Colonic mucosa (tissue), 4 donors: Measurements from ENCODE around the gene ADSS1. TPM values are rescaled to one million over a fixed set of nuclear protein-coding genes. Genes with fewer than 3 reads are reported as not detected.

Source experiments
- DNase-seq: peaks from one replicate; pipeline ENCODE4 v3.0.0-alpha.2; 2020
- H3K27ac ChIP-seq: fragments of 200-600 bp; one replicate; pipeline ENCODE4 v1.8.0; 2021
- H3K27me3 ChIP-seq: fragments of 200-600 bp; one replicate; pipeline ENCODE4 v1.8.0; 2021
- H3K36me3 ChIP-seq: fragments of 200-600 bp; one replicate; pipeline ENCODE4 v1.8.0; 2021
- H3K4me1 ChIP-seq: fragments of 200-600 bp; one replicate; pipeline ENCODE4 v1.8.0; 2021; ENCODE audit warnings: mild to moderate bottlenecking
- H3K4me3 ChIP-seq: fragments of 200-600 bp; one replicate; pipeline ENCODE4 v1.8.0; 2021
- H3K9ac ChIP-seq, 2 donors: one replicate each; pipeline ENCODE4 v1.7.0; 2013; ENCODE audit warnings: control low read depth in 2 of 2, low read depth in 2 of 2, low read length in 2 of 2
- H3K9me3 ChIP-seq: fragments of 200-600 bp; one replicate; pipeline ENCODE4 v1.8.0; 2021
- intact Hi-C: fragments of 100-400 bp; cut with DNase I; formaldehyde crosslinking; loops from one replicate; pipeline ENCODE4 v1.14.1; 2022
- total RNA-seq, 2 donors: library from RNA; stranded (reverse); fragmentation: NEBNext Ultra II Directional in 1 of 2; extraction: Animal tissue kit (Norgen Biotek cat#: 25700) in 1 of 2; gene quantifications; one replicate each; pipeline ENCODE4 v1.2.1, GENCODE V29; 2021
- TF ChIP-seq, protein P1 (sequence below): fragments of 200-600 bp; IDR thresholded peaks from one replicate; pipeline ENCODE4 v1.8.0; 2022; ENCODE audit warnings: antibody characterized with exemption, mild to moderate bottlenecking
- donor health status: healthy.
- donor health status: DM: no; HTN: no; CAD: no.
- donor health status: DM: no; HTN: no; CAD: no.

The ADSS1 gene
- total RNA-seq, 2 donors from 2014 or later, result 3.5 to 4.0 TPM

DNA sequence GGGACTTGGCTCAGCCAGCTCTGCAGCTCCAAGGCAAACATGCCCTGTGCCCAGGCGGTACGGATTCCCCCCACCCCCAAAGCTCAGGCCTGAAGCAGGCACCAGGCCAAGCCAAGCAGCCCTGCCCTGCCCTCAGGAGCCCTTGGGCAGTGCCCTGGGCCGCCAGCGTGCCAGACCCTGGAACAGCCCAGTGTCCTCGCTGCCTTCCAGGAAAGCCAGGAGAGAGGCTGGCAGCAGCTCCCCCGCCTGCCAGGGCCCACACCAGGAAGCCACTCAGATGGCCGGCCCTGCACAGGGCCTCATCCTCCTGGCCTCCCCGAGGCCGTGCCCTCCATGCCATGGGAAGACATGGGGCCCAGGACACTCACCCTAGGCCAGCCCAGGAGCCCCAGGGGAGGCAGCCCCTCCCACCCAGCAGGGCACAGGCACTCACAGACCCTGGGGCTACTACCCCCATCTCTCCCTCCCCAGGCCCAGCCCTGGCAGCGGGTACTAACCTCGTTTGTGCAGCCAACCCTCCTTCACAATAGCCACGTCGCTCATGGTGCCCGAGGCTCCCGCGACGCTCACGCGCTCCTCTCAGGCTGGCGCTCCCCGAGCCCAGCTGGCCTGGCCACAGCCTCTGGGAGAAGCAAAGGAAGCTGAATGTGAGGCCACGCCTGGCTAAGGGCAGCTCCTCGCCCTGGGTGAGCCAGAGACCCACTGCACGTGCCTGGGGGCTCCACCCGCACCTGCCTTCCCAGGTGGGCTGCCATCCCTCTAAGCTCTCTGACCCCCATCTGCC is 68.3 kb downstream of the ADSS1 start:
- TF ChIP-seq, protein P1, sequence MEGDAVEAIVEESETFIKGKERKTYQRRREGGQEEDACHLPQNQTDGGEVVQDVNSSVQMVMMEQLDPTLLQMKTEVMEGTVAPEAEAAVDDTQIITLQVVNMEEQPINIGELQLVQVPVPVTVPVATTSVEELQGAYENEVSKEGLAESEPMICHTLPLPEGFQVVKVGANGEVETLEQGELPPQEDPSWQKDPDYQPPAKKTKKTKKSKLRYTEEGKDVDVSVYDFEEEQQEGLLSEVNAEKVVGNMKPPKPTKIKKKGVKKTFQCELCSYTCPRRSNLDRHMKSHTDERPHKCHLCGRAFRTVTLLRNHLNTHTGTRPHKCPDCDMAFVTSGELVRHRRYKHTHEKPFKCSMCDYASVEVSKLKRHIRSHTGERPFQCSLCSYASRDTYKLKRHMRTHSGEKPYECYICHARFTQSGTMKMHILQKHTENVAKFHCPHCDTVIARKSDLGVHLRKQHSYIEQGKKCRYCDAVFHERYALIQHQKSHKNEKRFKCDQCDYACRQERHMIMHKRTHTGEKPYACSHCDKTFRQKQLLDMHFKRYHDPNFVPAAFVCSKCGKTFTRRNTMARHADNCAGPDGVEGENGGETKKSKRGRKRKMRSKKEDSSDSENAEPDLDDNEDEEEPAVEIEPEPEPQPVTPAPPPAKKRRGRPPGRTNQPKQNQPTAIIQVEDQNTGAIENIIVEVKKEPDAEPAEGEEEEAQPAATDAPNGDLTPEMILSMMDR, result no peak
- DNase-seq, result no peak
- Histone ChIP-seq H3K4me1 (peaks cover 24% of the 10 kb centered on the region), H3K4me3 (no peak overlapping the region), H3K27me3 (no peaks in the 10 kb centered on the region), H3K27ac (no peak overlapping the region), H3K36me3 (peaks cover 8% of the 10 kb centered on the region), H3K9ac (peak overlapping the region in 1 of 2 donors; percentile 31), H3K9me3 (no peaks in the 10 kb centered on the region)
- intact Hi-C loops, result no loop called here

GRCh38 chr14:104792945-104793702 is 69.1 kb downstream of the ADSS1 start:
- peaks cover 29% of the 10 kb centered on the region for H3K4me1 ChIP-seq
- no peak for DNase-seq
- H3K27ac ChIP-seq, result no peak overlapping the region
- TF ChIP-seq, protein P1, result no peak
- peak overlapping the region in 1 of 2 donors; percentile 89 for H3K9ac ChIP-seq
- H3K36me3 ChIP-seq, result peaks cover 8% of the 10 kb centered on the region
- no peaks in the 10 kb centered on the region for H3K9me3 ChIP-seq
- no peaks in the 10 kb centered on the region for H3K27me3 ChIP-seq
- H3K4me3 ChIP-seq, result peak overlapping the region; percentile 62
- intact Hi-C loops, result no loop called here

GRCh38 chr14:104793703-104793959 is 69.6 kb downstream of the ADSS1 start:
- Histone ChIP-seq H3K9me3 (no peaks in the 10 kb centered on the region), H3K4me3 (peak overlapping the region; percentile 62), H3K36me3 (peaks cover 8% of the 10 kb centered on the region), H3K4me1 (peaks cover 29% of the 10 kb centered on the region), H3K27ac (no peak overlapping the region), H3K9ac (peak overlapping the region; percentile 28 to 89), H3K27me3 (no peaks in the 10 kb centered on the region)
- no peak for DNase-seq
- intact Hi-C loops, result no loop called here
- TF ChIP-seq, protein P1, result no peak

DNA sequence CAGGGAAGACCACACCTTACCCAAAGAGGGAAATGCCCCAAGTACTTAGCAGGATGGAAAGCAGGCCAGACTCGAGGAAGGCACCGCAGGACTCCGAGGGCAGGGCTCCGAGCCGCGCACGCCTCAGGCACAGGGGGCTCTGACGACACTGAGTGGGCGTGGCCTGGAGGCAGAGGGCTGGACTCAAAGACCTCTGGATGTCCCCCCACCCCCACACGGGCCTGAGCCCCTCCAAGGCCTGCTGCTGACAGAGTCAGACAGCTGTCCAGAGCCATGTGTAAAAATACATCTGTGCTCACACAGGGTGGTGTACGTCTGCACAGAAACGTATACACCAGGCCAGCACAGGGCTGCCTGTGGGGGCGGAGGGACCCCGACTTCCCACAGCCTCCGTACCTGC is 70.1 kb downstream of the ADSS1 start:
- intact Hi-C loops, result no loop called here
- TF ChIP-seq, protein P1, result no peak
- H3K4me1 ChIP-seq, result peaks cover 29% of the 10 kb centered on the region
- no peaks in the 10 kb centered on the region for H3K27me3 ChIP-seq
- H3K9ac ChIP-seq, result peak overlapping the region; percentile 88 to 89
- peak; percentile 77 for DNase-seq
- peaks cover 8% of the 10 kb centered on the region for H3K36me3 ChIP-seq
- H3K9me3 ChIP-seq, result no peaks in the 10 kb centered on the region
- H3K4me3 ChIP-seq, result peak overlapping the region; percentile 62
- H3K27ac ChIP-seq, result no peak overlapping the region

DNA sequence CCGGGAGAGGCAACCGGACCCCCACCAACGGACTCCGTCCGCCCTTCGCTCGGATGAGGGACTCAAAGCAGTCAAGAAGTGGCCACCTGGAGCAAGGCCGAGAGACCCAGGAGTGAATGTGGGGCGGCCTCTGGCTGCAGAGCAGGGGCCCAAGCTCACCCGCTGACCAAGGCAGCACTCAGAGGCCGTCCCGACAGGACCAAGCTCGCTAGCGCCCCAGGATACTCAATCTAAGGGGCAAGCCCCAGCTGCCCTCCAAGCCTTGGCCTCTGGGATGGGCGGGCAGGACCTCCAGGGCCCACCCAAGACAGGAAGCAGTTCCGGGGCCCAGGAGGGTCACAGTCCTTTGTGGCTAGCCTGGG is 70.6 kb downstream of the ADSS1 start:
- H3K9me3 ChIP-seq, result no peaks in the 10 kb centered on the region
- peak overlapping the region; percentile 88 to 89 for H3K9ac ChIP-seq
- no peaks in the 10 kb centered on the region for H3K27me3 ChIP-seq
- H3K27ac ChIP-seq, result peak overlapping the region; percentile 65
- DNase-seq, result peak; percentile 58
- H3K4me1 ChIP-seq, result peaks cover 29% of the 10 kb centered on the region
- peaks cover 8% of the 10 kb centered on the region for H3K36me3 ChIP-seq
- intact Hi-C loops, result no loop called here
- peak overlapping the region; percentile 62 for H3K4me3 ChIP-seq
- TF ChIP-seq, protein P1, result no peak
